Lower leg skin (tissue), 3 donors: Measurements from ENCODE around the gene TBC1D19.

ENCODE experiments used
- POLR2A ChIP-seq, 2 donors: fragments of 450-650 bp; IDR thresholded peaks; one replicate each; pipeline ENCODE4 v1.6.1; 2016 to 2017; ENCODE audit warnings: antibody characterized with exemption in 2 of 2, mild to moderate bottlenecking in 1 of 2, moderate library complexity in 1 of 2
- TF ChIP-seq, protein P1 (sequence below), 3 donors: fragments of 450-650 bp; IDR thresholded peaks; one replicate each; pipeline ENCODE4 v1.5.1; 2016; ENCODE audit warnings: antibody characterized with exemption in 3 of 3, mild to moderate bottlenecking in 3 of 3, moderate library complexity in 2 of 3

DNA sequence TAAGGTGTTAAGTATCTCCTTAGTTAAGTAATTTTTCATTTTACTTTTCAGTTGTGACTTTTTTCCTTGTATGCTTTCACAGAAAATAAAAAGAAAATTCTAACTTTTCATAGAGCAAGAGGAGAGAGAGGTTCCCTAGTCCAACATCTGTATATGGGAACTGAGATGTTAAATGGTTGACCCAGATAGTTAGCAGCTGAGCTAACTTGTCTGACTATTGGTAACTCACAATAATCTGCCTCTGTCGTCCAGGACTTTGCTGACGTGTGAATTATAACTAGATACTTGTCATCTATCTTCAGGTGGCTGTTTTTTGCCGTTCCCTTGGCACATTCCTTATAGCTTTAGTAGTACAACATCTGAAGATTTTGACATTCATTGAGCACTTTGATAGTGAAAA lies 29.9 kb downstream of the TBC1D19 start:
- TF ChIP-seq POLR2A (IDR thresholded peaks at IDR 0.05) = no peak
- TF ChIP-seq, protein P1, sequence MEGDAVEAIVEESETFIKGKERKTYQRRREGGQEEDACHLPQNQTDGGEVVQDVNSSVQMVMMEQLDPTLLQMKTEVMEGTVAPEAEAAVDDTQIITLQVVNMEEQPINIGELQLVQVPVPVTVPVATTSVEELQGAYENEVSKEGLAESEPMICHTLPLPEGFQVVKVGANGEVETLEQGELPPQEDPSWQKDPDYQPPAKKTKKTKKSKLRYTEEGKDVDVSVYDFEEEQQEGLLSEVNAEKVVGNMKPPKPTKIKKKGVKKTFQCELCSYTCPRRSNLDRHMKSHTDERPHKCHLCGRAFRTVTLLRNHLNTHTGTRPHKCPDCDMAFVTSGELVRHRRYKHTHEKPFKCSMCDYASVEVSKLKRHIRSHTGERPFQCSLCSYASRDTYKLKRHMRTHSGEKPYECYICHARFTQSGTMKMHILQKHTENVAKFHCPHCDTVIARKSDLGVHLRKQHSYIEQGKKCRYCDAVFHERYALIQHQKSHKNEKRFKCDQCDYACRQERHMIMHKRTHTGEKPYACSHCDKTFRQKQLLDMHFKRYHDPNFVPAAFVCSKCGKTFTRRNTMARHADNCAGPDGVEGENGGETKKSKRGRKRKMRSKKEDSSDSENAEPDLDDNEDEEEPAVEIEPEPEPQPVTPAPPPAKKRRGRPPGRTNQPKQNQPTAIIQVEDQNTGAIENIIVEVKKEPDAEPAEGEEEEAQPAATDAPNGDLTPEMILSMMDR (IDR thresholded peaks at IDR 0.05) = no peak
